ENCODE results near the gene DHX32.

The DHX32 gene

GRCh38 chr10:125846894-125847293 is 34.2 kb downstream of the DHX32 start:
- Histone ChIP-seq H3K9me3 (ENCODE audit: control insufficient read depth, insufficient read depth, low read length) (no peaks in the 10 kb centered on the region), H3K27me3 (ENCODE audit: control insufficient read depth, insufficient read depth, low read length) (no peaks in the 10 kb centered on the region), H3K4me1 (ENCODE audit: control insufficient read depth, insufficient read depth, low read length) (no peaks in the 10 kb centered on the region), H3K4me3 (ENCODE audit: low read length) (no peak overlapping the region), H3K36me3 (ENCODE audit: control insufficient read depth, insufficient read depth, low read length) (no peaks in the 10 kb centered on the region), H3K27ac (ENCODE audit: low read length) (no peak overlapping the region)
- DNase-seq (ENCODE audit: low read depth, low spot score) = no peak
- no CpG with 5 or more reads among the region's 3 CpGs for WGBS (ENCODE audit: insufficient coverage, insufficient read length)

- Histone ChIP-seq H3K4me1 (ENCODE audit: control insufficient read depth, insufficient read depth, low read length) (no peaks in the 10 kb centered on the region), H3K4me3 (ENCODE audit: low read length) (no peak overlapping the region), H3K36me3 (ENCODE audit: control insufficient read depth, insufficient read depth, low read length) (peaks cover under 1% of the 10 kb centered on the region; the same call in 1 of the 2 replicates), H3K27ac (ENCODE audit: low read length) (no peak overlapping the region), H3K9me3 (ENCODE audit: control insufficient read depth, insufficient read depth, low read length) (no peaks in the 10 kb centered on the region), H3K27me3 (ENCODE audit: control insufficient read depth, insufficient read depth, low read length) (no peaks in the 10 kb centered on the region)
- DNase-seq (ENCODE audit: low read depth, low spot score) = no peak
- WGBS (ENCODE audit: insufficient coverage, insufficient read length) = no CpG with 5 or more reads among the region's 11 CpGs
These were observed 35.5 kb downstream of the DHX32 start for GRCh38 chr10:125845617-125846016.

- no peaks in the 10 kb centered on the region for H3K4me1 ChIP-seq (ENCODE audit: control insufficient read depth, insufficient read depth, low read length)
- DNase-seq (ENCODE audit: low read depth, low spot score) = no peak
- no CpG with 5 or more reads among the region's 7 CpGs for WGBS (ENCODE audit: insufficient coverage, insufficient read length)
- H3K9me3 ChIP-seq (ENCODE audit: control insufficient read depth, insufficient read depth, low read length) = no peaks in the 10 kb centered on the region
- H3K36me3 ChIP-seq (ENCODE audit: control insufficient read depth, insufficient read depth, low read length) = peaks cover 6% of the 10 kb centered on the region
- no peaks in the 10 kb centered on the region for H3K27me3 ChIP-seq (ENCODE audit: control insufficient read depth, insufficient read depth, low read length)
- H3K4me3 ChIP-seq (ENCODE audit: low read length) = no peak overlapping the region
- no peak overlapping the region for H3K27ac ChIP-seq (ENCODE audit: low read length)
These were observed 36.3 kb downstream of the DHX32 start for GRCh38 chr10:125844751-125845221.

GRCh38 chr10:125843603-125844329 is 37.3 kb downstream of the DHX32 start:
- Histone ChIP-seq H3K27me3 (ENCODE audit: control insufficient read depth, insufficient read depth, low read length) (no peaks in the 10 kb centered on the region), H3K27ac (ENCODE audit: low read length) (no peak overlapping the region), H3K4me3 (ENCODE audit: low read length) (no peak overlapping the region), H3K36me3 (ENCODE audit: control insufficient read depth, insufficient read depth, low read length) (peaks cover 6% of the 10 kb centered on the region), H3K9me3 (ENCODE audit: control insufficient read depth, insufficient read depth, low read length) (no peaks in the 10 kb centered on the region), H3K4me1 (ENCODE audit: control insufficient read depth, insufficient read depth, low read length) (no peaks in the 10 kb centered on the region)
- no CpG with 5 or more reads among the region's 9 CpGs for WGBS (ENCODE audit: insufficient coverage, insufficient read length)
- DNase-seq (ENCODE audit: low read depth, low spot score) = no peak

- no peaks in the 10 kb centered on the region for H3K4me1 ChIP-seq (ENCODE audit: control insufficient read depth, insufficient read depth, low read length)
- H3K4me3 ChIP-seq (ENCODE audit: low read length) = no peak overlapping the region
- H3K27me3 ChIP-seq (ENCODE audit: control insufficient read depth, insufficient read depth, low read length) = no peaks in the 10 kb centered on the region
- H3K27ac ChIP-seq (ENCODE audit: low read length) = no peak overlapping the region
- no peak for DNase-seq (ENCODE audit: low read depth, low spot score)
- H3K9me3 ChIP-seq (ENCODE audit: control insufficient read depth, insufficient read depth, low read length) = no peaks in the 10 kb centered on the region
- H3K36me3 ChIP-seq (ENCODE audit: control insufficient read depth, insufficient read depth, low read length) = peaks cover 10% of the 10 kb centered on the region
- WGBS (ENCODE audit: insufficient coverage, insufficient read length) = no CpG with 5 or more reads among the region's 3 CpGs
These were observed 40.1 kb downstream of the DHX32 start for GRCh38 chr10:125840955-125841354.

- H3K4me3 ChIP-seq (ENCODE audit: low read length) = no peak overlapping the region
- H3K27ac ChIP-seq (ENCODE audit: low read length) = no peak overlapping the region
- H3K4me1 ChIP-seq (ENCODE audit: control insufficient read depth, insufficient read depth, low read length) = no peaks in the 10 kb centered on the region
- DNase-seq (ENCODE audit: low read depth, low spot score) = no peak
- peaks cover 11% of the 10 kb centered on the region for H3K36me3 ChIP-seq (ENCODE audit: control insufficient read depth, insufficient read depth, low read length)
- WGBS (ENCODE audit: insufficient coverage, insufficient read length) = no CpG with 5 or more reads among the region's 9 CpGs
- H3K9me3 ChIP-seq (ENCODE audit: control insufficient read depth, insufficient read depth, low read length) = no peaks in the 10 kb centered on the region
- no peaks in the 10 kb centered on the region for H3K27me3 ChIP-seq (ENCODE audit: control insufficient read depth, insufficient read depth, low read length)
These were observed 40.7 kb downstream of the DHX32 start for GRCh38 chr10:125840406-125840805.

- DNase-seq (ENCODE audit: low read depth, low spot score) = no peak
- Histone ChIP-seq H3K36me3 (ENCODE audit: control insufficient read depth, insufficient read depth, low read length) (peaks cover 11% of the 10 kb centered on the region), H3K27me3 (ENCODE audit: control insufficient read depth, insufficient read depth, low read length) (no peaks in the 10 kb centered on the region), H3K4me1 (ENCODE audit: control insufficient read depth, insufficient read depth, low read length) (no peaks in the 10 kb centered on the region), H3K9me3 (ENCODE audit: control insufficient read depth, insufficient read depth, low read length) (no peaks in the 10 kb centered on the region), H3K4me3 (ENCODE audit: low read length) (no peak overlapping the region), H3K27ac (ENCODE audit: low read length) (no peak overlapping the region)
- no CpG with 5 or more reads among the region's 9 CpGs for WGBS (ENCODE audit: insufficient coverage, insufficient read length)
These were observed 42.1 kb downstream of the DHX32 start for GRCh38 chr10:125838802-125839575.

- DNase-seq (ENCODE audit: low read depth, low spot score) = no peak
- H3K27ac ChIP-seq (ENCODE audit: low read length) = no peak overlapping the region
- no CpG with 5 or more reads among the region's 2 CpGs for WGBS (ENCODE audit: insufficient coverage, insufficient read length)
- no peaks in the 10 kb centered on the region for H3K9me3 ChIP-seq (ENCODE audit: control insufficient read depth, insufficient read depth, low read length)
- H3K27me3 ChIP-seq (ENCODE audit: control insufficient read depth, insufficient read depth, low read length) = no peaks in the 10 kb centered on the region
- H3K36me3 ChIP-seq (ENCODE audit: control insufficient read depth, insufficient read depth, low read length) = peaks cover 11% of the 10 kb centered on the region
- no peaks in the 10 kb centered on the region for H3K4me1 ChIP-seq (ENCODE audit: control insufficient read depth, insufficient read depth, low read length)
- no peak overlapping the region for H3K4me3 ChIP-seq (ENCODE audit: low read length)
These were observed 44.3 kb downstream of the DHX32 start for GRCh38 chr10:125836746-125837145.

GRCh38 chr10:125828311-125828710 is 52.8 kb downstream of the DHX32 start:
- Histone ChIP-seq H3K4me1 (ENCODE audit: control insufficient read depth, insufficient read depth, low read length) (no peaks in the 10 kb centered on the region), H3K36me3 (ENCODE audit: control insufficient read depth, insufficient read depth, low read length) (peaks cover 22% of the 10 kb centered on the region; the same call in 1 of the 2 replicates), H3K9me3 (ENCODE audit: control insufficient read depth, insufficient read depth, low read length) (no peaks in the 10 kb centered on the region), H3K27ac (ENCODE audit: low read length) (no peak overlapping the region), H3K27me3 (ENCODE audit: control insufficient read depth, insufficient read depth, low read length) (no peaks in the 10 kb centered on the region), H3K4me3 (ENCODE audit: low read length) (no peak overlapping the region)
- DNase-seq (ENCODE audit: low read depth, low spot score) = no peak
- no CpG with 5 or more reads among the region's 5 CpGs for WGBS (ENCODE audit: insufficient coverage, insufficient read length)

GRCh38 chr10:125827133-125827532 is 54.0 kb downstream of the DHX32 start:
- no peaks in the 10 kb centered on the region for H3K27me3 ChIP-seq (ENCODE audit: control insufficient read depth, insufficient read depth, low read length)
- H3K4me1 ChIP-seq (ENCODE audit: control insufficient read depth, insufficient read depth, low read length) = no peaks in the 10 kb centered on the region
- H3K9me3 ChIP-seq (ENCODE audit: control insufficient read depth, insufficient read depth, low read length) = no peaks in the 10 kb centered on the region
- WGBS (ENCODE audit: insufficient coverage, insufficient read length) = 100% methylated on average over 1 of the region's 2 CpGs
- H3K4me3 ChIP-seq (ENCODE audit: low read length) = no peak overlapping the region
- H3K36me3 ChIP-seq (ENCODE audit: control insufficient read depth, insufficient read depth, low read length) = peaks cover 22% of the 10 kb centered on the region; the same call in 1 of the 2 replicates
- DNase-seq (ENCODE audit: low read depth, low spot score) = no peak
- no peak overlapping the region for H3K27ac ChIP-seq (ENCODE audit: low read length)

Measured in iPS DF 6.9 (cell line).